Astrocyte (in vitro differentiated cells and primary cell): ENCODE data around the gene C14orf93.

ENCODE experiments used
- EZH2 ChIP-seq: IDR thresholded peaks from 2 replicates; pipeline ENCODE4 v1.6.1; 2012; ENCODE audit warnings: mild to moderate bottlenecking, low read length, inconsistent platforms; ENCODE audit not compliant: insufficient read depth
- TF ChIP-seq, protein P1 (sequence below): IDR thresholded peaks from 2 replicates; pipeline ENCODE4 v1.5.1; 2011; ENCODE audit warnings: low read depth, mild to moderate bottlenecking, inconsistent platforms, low read length, moderate library complexity; ENCODE audit not compliant: insufficient read depth

- no peak for TF ChIP-seq EZH2
- TF ChIP-seq, protein P1, sequence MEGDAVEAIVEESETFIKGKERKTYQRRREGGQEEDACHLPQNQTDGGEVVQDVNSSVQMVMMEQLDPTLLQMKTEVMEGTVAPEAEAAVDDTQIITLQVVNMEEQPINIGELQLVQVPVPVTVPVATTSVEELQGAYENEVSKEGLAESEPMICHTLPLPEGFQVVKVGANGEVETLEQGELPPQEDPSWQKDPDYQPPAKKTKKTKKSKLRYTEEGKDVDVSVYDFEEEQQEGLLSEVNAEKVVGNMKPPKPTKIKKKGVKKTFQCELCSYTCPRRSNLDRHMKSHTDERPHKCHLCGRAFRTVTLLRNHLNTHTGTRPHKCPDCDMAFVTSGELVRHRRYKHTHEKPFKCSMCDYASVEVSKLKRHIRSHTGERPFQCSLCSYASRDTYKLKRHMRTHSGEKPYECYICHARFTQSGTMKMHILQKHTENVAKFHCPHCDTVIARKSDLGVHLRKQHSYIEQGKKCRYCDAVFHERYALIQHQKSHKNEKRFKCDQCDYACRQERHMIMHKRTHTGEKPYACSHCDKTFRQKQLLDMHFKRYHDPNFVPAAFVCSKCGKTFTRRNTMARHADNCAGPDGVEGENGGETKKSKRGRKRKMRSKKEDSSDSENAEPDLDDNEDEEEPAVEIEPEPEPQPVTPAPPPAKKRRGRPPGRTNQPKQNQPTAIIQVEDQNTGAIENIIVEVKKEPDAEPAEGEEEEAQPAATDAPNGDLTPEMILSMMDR = no peak
These were observed 28.7 kb downstream of the C14orf93 start for GRCh38 chr14:22981090-22981875.
